ENCODE data around the gene BASP1.

Gene BASP1

GRCh38 chr5:17219006-17219422 lies 1.6 kb downstream of the BASP1 start:
- no peak for TF ChIP-seq ZFX (IDR thresholded peaks at IDR 0.05)
- TF ChIP-seq CTCF (conservative IDR thresholded peaks at IDR 0.05), result no peak
- no peak overlapping the region for H3K27ac ChIP-seq

GRCh38 chr5:17219469-17219868 lies 2.0 kb downstream of the BASP1 start:
- H3K27ac ChIP-seq, result no peak overlapping the region

GRCh38 chr5:17219992-17220391 lies 2.6 kb downstream of the BASP1 start:
- no peak for TF ChIP-seq CTCF (conservative IDR thresholded peaks at IDR 0.05)
- TF ChIP-seq ZFX (IDR thresholded peaks at IDR 0.05), result no peak
- no peak overlapping the region for H3K27ac ChIP-seq

More at GRCh38 chr5:17219469-17219868, 2.0 kb downstream of the BASP1 start:
- TF ChIP-seq ZFX (IDR thresholded peaks at IDR 0.05) (no peak), CTCF (conservative IDR thresholded peaks at IDR 0.05) (no peak)

GRCh38 chr5:17220469-17220868 lies 3.0 kb downstream of the BASP1 start:
- H3K27ac ChIP-seq, result no peak overlapping the region
- no peak for TF ChIP-seq ZFX (IDR thresholded peaks at IDR 0.05)
- TF ChIP-seq CTCF (conservative IDR thresholded peaks at IDR 0.05), result no peak

- TF ChIP-seq ZFX (IDR thresholded peaks at IDR 0.05) (no peak), CTCF (conservative IDR thresholded peaks at IDR 0.05) (no peak)
- no peak overlapping the region for H3K27ac ChIP-seq
These were observed 4.6 kb downstream of the BASP1 start for GRCh38 chr5:17221843-17222636.

GRCh38 chr5:17222664-17223063 lies 5.2 kb downstream of the BASP1 start:
- no peak for TF ChIP-seq ZFX (IDR thresholded peaks at IDR 0.05)
- TF ChIP-seq CTCF (conservative IDR thresholded peaks at IDR 0.05), result no peak
- H3K27ac ChIP-seq, result no peak overlapping the region

- H3K27ac ChIP-seq, result no peak overlapping the region
- TF ChIP-seq CTCF (conservative IDR thresholded peaks at IDR 0.05) (no peak), ZFX (IDR thresholded peaks at IDR 0.05) (no peak)
These were observed 6.1 kb downstream of the BASP1 start for GRCh38 chr5:17223367-17224185.

Data from C4-2B (cell line).